Measurements from ENCODE around the gene CENPF.

CENPF gene

GRCh38 chr1:214567481-214567980 lies 35.5 kb upstream of the CENPF start:
- no peak overlapping the region for H3K4me3 ChIP-seq (ENCODE audit: control insufficient read depth, low read depth, low read length)
- no peak for DNase-seq (ENCODE audit: low read depth)
- TF ChIP-seq CTCF (IDR thresholded peaks at IDR 0.05; ENCODE audit: control insufficient read depth, insufficient read depth, low read depth, low read length, missing control alignments) = no peak

- H3K4me3 ChIP-seq (ENCODE audit: control insufficient read depth, low read depth, low read length) = no peak overlapping the region
- DNase-seq (ENCODE audit: low read depth) = no peak
- no peak for TF ChIP-seq CTCF (IDR thresholded peaks at IDR 0.05; ENCODE audit: control insufficient read depth, insufficient read depth, low read depth, low read length, missing control alignments)
Measured at GRCh38 chr1:214568328-214568727, 34.7 kb upstream of the CENPF start.

- TF ChIP-seq CTCF (IDR thresholded peaks at IDR 0.05; ENCODE audit: control insufficient read depth, insufficient read depth, low read depth, low read length, missing control alignments) = no peak
- H3K4me3 ChIP-seq (ENCODE audit: control insufficient read depth, low read depth, low read length) = no peak overlapping the region
- no peak for DNase-seq (ENCODE audit: low read depth)
Measured at GRCh38 chr1:214569357-214570004, 33.5 kb upstream of the CENPF start.

GRCh38 chr1:214570442-214570841 lies 32.6 kb upstream of the CENPF start:
- no peak for TF ChIP-seq CTCF (IDR thresholded peaks at IDR 0.05; ENCODE audit: control insufficient read depth, insufficient read depth, low read depth, low read length, missing control alignments)
- H3K4me3 ChIP-seq (ENCODE audit: control insufficient read depth, low read depth, low read length) = no peak overlapping the region
- no peak for DNase-seq (ENCODE audit: low read depth)

- no peak for TF ChIP-seq CTCF (IDR thresholded peaks at IDR 0.05; ENCODE audit: control insufficient read depth, insufficient read depth, low read depth, low read length, missing control alignments)
- H3K4me3 ChIP-seq (ENCODE audit: control insufficient read depth, low read depth, low read length) = no peak overlapping the region
- DNase-seq (ENCODE audit: low read depth) = no peak
Measured at GRCh38 chr1:214571281-214571680, 31.7 kb upstream of the CENPF start.

GRCh38 chr1:214573386-214574318 lies 29.3 kb upstream of the CENPF start:
- H3K4me3 ChIP-seq (ENCODE audit: control insufficient read depth, low read depth, low read length) = no peak overlapping the region
- no peak for DNase-seq (ENCODE audit: low read depth)
- TF ChIP-seq CTCF (IDR thresholded peaks at IDR 0.05; ENCODE audit: control insufficient read depth, insufficient read depth, low read depth, low read length, missing control alignments) = no peak

All from AG09309 (cell line).